Measurements from ENCODE around the gene RAPGEF3. TPM values are rescaled to one million over a fixed set of nuclear protein-coding genes. Genes with fewer than 3 reads are reported as not detected.

The RAPGEF3 gene
- total and polyA plus RNA-seq, 2 of the 8 experiments (the other 6 are each of a cell fraction or from before 2014, with no cell fraction given) = 5.0 to 9.4 TPM

DNA sequence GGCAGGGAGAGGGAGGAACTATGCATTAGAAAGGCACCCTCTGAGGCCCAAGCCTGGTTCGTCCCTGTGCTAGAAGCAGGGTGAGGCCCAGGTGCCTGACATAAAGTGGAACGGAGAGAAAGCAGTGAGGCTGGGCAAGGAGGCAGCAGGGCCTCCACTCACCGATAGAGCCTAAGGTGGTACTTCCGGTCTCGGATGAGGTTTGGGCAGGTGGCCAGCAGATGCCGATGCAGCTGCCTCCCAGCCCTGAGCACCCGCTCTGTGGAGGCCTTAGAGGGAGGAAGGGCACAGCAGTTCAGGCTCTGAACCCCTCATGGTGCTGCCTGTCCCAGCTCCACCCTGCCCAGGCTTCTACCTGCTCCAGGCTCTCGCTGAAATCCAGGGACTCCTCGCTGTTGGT, 7.1 kb downstream of the RAPGEF3 start:
- Histone ChIP-seq H3K14ac (ENCODE audit: insufficient read length) (no peak overlapping the region), H2BK15ac (ENCODE audit: low read length) (peak overlapping the region; percentile 73; the same call in 1 of the 2 replicates), H4K8ac (ENCODE audit: extremely low read depth, insufficient read depth, low read length) (peak overlapping the region; percentile 74), H3K27ac (ENCODE audit: low read depth, low read length) (no peak overlapping the region), H3K79me1 (ENCODE audit: low read depth, low read length) (no peaks in the 10 kb centered on the region), H4K20me1 (replicated peaks in 1 of 2; ENCODE audit: control insufficient read depth in 1 of 2, insufficient read depth in 2 of 2, low read length in 2 of 2) (no peaks in the 10 kb centered on the region), H2BK5ac (ENCODE audit: low read depth, low read length) (peak overlapping the region; percentile 56; the same call in 1 of the 2 replicates), H3K4me3 (ENCODE audit: extremely low read depth in 1 of 4, insufficient read depth in 2 of 4, low read depth in 3 of 4, low read length in 4 of 4) (no peak overlapping the region), H3K56ac (replicated peaks; ENCODE audit: insufficient read length, low read depth, low read length) (no peak overlapping the region), H2AK5ac (ENCODE audit: low read depth, low read length) (peak overlapping the region; percentile 16; the same call in 1 of the 2 replicates), H3K23me2 (ENCODE audit: low read depth, low read length) (no peaks in the 10 kb centered on the region), H2BK120ac (replicated peaks; ENCODE audit: low read depth, low read length) (no peak overlapping the region), H2BK20ac (ENCODE audit: low read length) (no peak overlapping the region), H3K79me2 (ENCODE audit: control insufficient read depth in 1 of 2, insufficient read depth in 2 of 2, low read length in 2 of 2) (no peaks in the 10 kb centered on the region), H3K27me3 (replicated peaks in 1 of 4; ENCODE audit: control insufficient read depth in 3 of 4, extremely low read depth in 1 of 4, insufficient read depth in 3 of 4, low read length in 3 of 4) (no peaks in the 10 kb centered on the region), H3K18ac (ENCODE audit: extremely low read depth, low read length) (no peak overlapping the region), H3K4me1 (replicated peaks in 1 of 4; ENCODE audit: control insufficient read depth in 3 of 4, insufficient read depth in 4 of 4, low read length in 3 of 4) (peaks cover 6 to 13% (median 7%) of the 10 kb centered on the region in 4 experiments), H3K23ac (ENCODE audit: insufficient read length) (no peak overlapping the region), H3K9me3 (ENCODE audit: insufficient read depth in 2 of 2, low read depth in 1 of 2, low read length in 1 of 2) (no peaks in the 10 kb centered on the region), H3K4me2 (ENCODE audit: insufficient read depth in 1 of 2, low read depth in 2 of 2, low read length in 2 of 2) (no peak overlapping the region), H4K91ac (replicated peaks; ENCODE audit: insufficient read length, low read length) (peak overlapping the region; percentile 75), H3K36me3 (ENCODE audit: control insufficient read depth in 2 of 4, insufficient read depth in 4 of 4, low read length in 3 of 4) (no peaks in the 10 kb centered on the region), H2AFZ (ENCODE audit: low read length) (no peak overlapping the region), H3K9ac (replicated peaks in 1 of 4; ENCODE audit: extremely low read depth in 1 of 4, low read depth in 3 of 4, low read length in 3 of 4) (no peak overlapping the region), H3K4ac (replicated peaks; ENCODE audit: insufficient read length, low read depth, low read length) (no peak overlapping the region), H2BK12ac (ENCODE audit: low read depth, low read length) (peak overlapping the region; percentile 77; the same call in 1 of the 2 replicates), H4K5ac (ENCODE audit: insufficient read length, low read depth, low read length) (no peak overlapping the region)
- no peak for DNase-seq (ENCODE audit: low read depth in 1 of 2, low spot score in 2 of 2)
- TF ChIP-seq ATF3 (IDR thresholded peaks at IDR 0.05; ENCODE audit: insufficient read depth, low read depth, low read length) (no peak), EGR1 (IDR thresholded peaks at IDR 0.05; ENCODE audit: borderline replicate concordance, low read depth, low read length) (no peak), CTBP2 (IDR thresholded peaks at IDR 0.05; ENCODE audit: borderline replicate concordance, insufficient read depth, insufficient read length, low read length) (no peak), ASH2L (IDR thresholded peaks at IDR 0.05; ENCODE audit: low read length) (no peak), SP4 (IDR thresholded peaks at IDR 0.05; ENCODE audit: low read length) (no peak), FOSL1 (IDR thresholded peaks at IDR 0.05; ENCODE audit: insufficient read depth, low read depth, low read length) (no peak)
- ChIA-PET POLR2A (ENCODE audit: partially characterized antibody) (interaction anchor here (0.6 to 1.7 kb wide), 8 partner anchors 9 to 67 kb away, joined by 3 to 6 read pairs (median 3); partner anchors contain the start of gene SLC48A1), CTCF (ENCODE audit: partially characterized antibody) (interaction anchor here (0.9 to 64.6 kb wide), 9 partner anchors 16 to 87 kb away, joined by 3 to 2442 read pairs (median 4); partner anchors contain the start of genes ENDOU and SLC48A1)
- 88% methylated on average over 9 of the region's 9 CpGs; no CpG with 5 or more reads in 1 of the 2 experiments for WGBS, 2 experiments (ENCODE audit: extremely low coverage in 1 of 2, insufficient coverage in 1 of 2, insufficient read length in 1 of 2, insufficient replicate concordance in 2 of 2, low coverage in 1 of 2, low lambda C conversion rate in 2 of 2, missing lambda C conversion rate in 1 of 2)
- FAIRE-seq = no peak

All from H1 (cell line).